B cell (primary cell): ENCODE data around the gene LARGE1. TPM values are rescaled to one million over a fixed set of nuclear protein-coding genes. Genes with fewer than 3 reads are reported as not detected.

Experiments used
- ATAC-seq: fragments of 200-7000 bp; cut with Tn5 transposase; one replicate; pipeline ENCODE4 v1.10.0; 2021; ENCODE audit warnings: low read depth, mild to moderate bottlenecking, moderate number of reproducible peaks, moderate library complexity
- CTCF ChIA-PET: fragments of 350-600 bp; sonication (Branson Sonifier 250); formaldehyde crosslinking; loops from one replicate; lab custom pipeline; 2021; ENCODE audit warnings: antibody characterized with exemption, inconsistent platforms; lab: Charles Lee
- POLR2A ChIA-PET: fragments of 350-600 bp; sonication (Branson Sonifier 250); formaldehyde crosslinking; loops from one replicate; lab custom pipeline; 2021; ENCODE audit warnings: antibody characterized with exemption; lab: Charles Lee
- DNase-seq: peaks from one replicate; pipeline ENCODE4 v3.0.0; 2013
- H2AFZ ChIP-seq: 2 replicates; pipeline ENCODE4 v1.6.1; 2012; ENCODE audit warnings: mild to moderate bottlenecking, low read depth, low read length; ENCODE audit not compliant: insufficient read depth, poor library complexity, severe bottlenecking
- H3K27ac ChIP-seq, 2 donors: 1 replicate in 1 of 2; 2 replicates in 1 of 2; pipeline ENCODE4 v1.5.1; 2012 to 2013; ENCODE audit warnings: low read length in 2 of 2, mild to moderate bottlenecking in 2 of 2, moderate library complexity in 1 of 2
- H3K27me3 ChIP-seq, 4 experiments: fragments of 200-600 bp in 1 of 4; sonication (generic) in 1 of 4; replicated peaks in 1 of 4; 1 replicate in 2 of 4; 2 replicates in 2 of 4; pipeline versions ENCODE4 v1.6.1 to v1.7.0; 2013 to 2016; ENCODE audit warnings: low read length in 3 of 4, mild to moderate bottlenecking in 2 of 4, mixed read lengths in 1 of 4, moderate library complexity in 1 of 4; ENCODE audit not compliant: insufficient read depth in 4 of 4, control insufficient read depth in 3 of 4; ENCODE audit errors: control extremely low read depth in 1 of 4
- H3K36me3 ChIP-seq, 2 experiments: replicated peaks in 1 of 2; 1 replicate in 1 of 2; 2 replicates in 1 of 2; pipeline versions ENCODE4 v1.6.1 to v1.7.1; 2013; ENCODE audit warnings: low read length in 1 of 2; ENCODE audit not compliant: insufficient read depth in 2 of 2, control insufficient read depth in 1 of 2; ENCODE audit errors: control extremely low read depth in 1 of 2, extremely low read depth in 1 of 2
- H3K4me1 ChIP-seq, 2 donors: fragments of 200-600 bp in 1 of 2; sonication (generic) in 1 of 2; 1 replicate in 1 of 2; 2 replicates in 1 of 2; pipeline versions ENCODE4 v1.5.1 to v1.6.1; 2013 to 2017; ENCODE audit warnings: low read length in 2 of 2; ENCODE audit not compliant: control insufficient read depth in 2 of 2, insufficient read depth in 2 of 2
- H3K4me2 ChIP-seq: replicated peaks from 2 replicates; pipeline ENCODE3; 2012; ENCODE audit warnings: mild to moderate bottlenecking, low read depth, low read length; ENCODE audit not compliant: poor library complexity, severe bottlenecking
- H3K4me3 ChIP-seq, 5 experiments: fragments of 200-600 bp in 1 of 5; sonication (generic) in 1 of 5; 1 replicate in 3 of 5; 2 replicates in 2 of 5; pipeline versions ENCODE4 v1.5.1 to v1.7.0; 2011 to 2016; ENCODE audit warnings: low read length in 4 of 5, mild to moderate bottlenecking in 4 of 5, low read depth in 2 of 5, control low read depth in 1 of 5, moderate library complexity in 1 of 5; ENCODE audit not compliant: insufficient read depth in 1 of 5; ENCODE audit errors: control extremely low read depth in 1 of 5, extremely low read depth in 1 of 5
- H3K79me2 ChIP-seq: fragments of 200-600 bp; sonication (generic); one replicate; pipeline ENCODE4 v1.6.0; 2016; ENCODE audit warnings: low read length; ENCODE audit not compliant: control insufficient read depth, insufficient read depth
- H3K9ac ChIP-seq: fragments of 200-600 bp; sonication (generic); 2 replicates; pipeline ENCODE4 v1.6.1; 2017; ENCODE audit warnings: mild to moderate bottlenecking, low read length, moderate library complexity
- H3K9me3 ChIP-seq, 3 donors: one replicate each; pipeline versions ENCODE4 v1.6.1 to v1.7.1; 2013; ENCODE audit warnings: low read length in 2 of 3; ENCODE audit not compliant: control insufficient read depth in 2 of 3, insufficient read depth in 1 of 3; ENCODE audit errors: control extremely low read depth in 1 of 3
- H4K20me1 ChIP-seq: 2 replicates; pipeline ENCODE4 v1.6.0; 2012; ENCODE audit warnings: mild to moderate bottlenecking, low read length; ENCODE audit not compliant: insufficient read depth, control insufficient read depth, poor library complexity, severe bottlenecking
- H3K27ac Mint-ChIP-seq: one replicate; pipeline ENCODE4 v1.8.0; 2021; ENCODE audit warnings: mixed read lengths
- H3K27me3 Mint-ChIP-seq: one replicate; pipeline ENCODE4 v1.8.0; 2021; ENCODE audit warnings: mixed read lengths
- H3K4me1 Mint-ChIP-seq: one replicate; pipeline ENCODE4 v1.8.0; 2021; ENCODE audit warnings: mixed read lengths
- H3K4me3 Mint-ChIP-seq: one replicate; pipeline ENCODE4 v1.8.0; 2021; ENCODE audit warnings: mixed read lengths
- H3K9me3 Mint-ChIP-seq: one replicate; pipeline ENCODE4 v1.8.0; 2022; ENCODE audit warnings: mixed read lengths; ENCODE audit not compliant: insufficient read depth
- CTCF ChIP-seq: fragments of 200-600 bp; IDR thresholded peaks from one replicate; pipeline ENCODE4 v1.8.0; 2022; ENCODE audit warnings: antibody characterized with exemption, mild to moderate bottlenecking
- EZH2 ChIP-seq: IDR thresholded peaks from 2 replicates; pipeline ENCODE4 v1.6.1; 2012; ENCODE audit warnings: borderline replicate concordance, low read depth, mild to moderate bottlenecking, moderate library complexity, low read length; ENCODE audit not compliant: insufficient read depth, poor library complexity, severe bottlenecking
- WGBS: methylation state at CpG from one replicate; pipeline ENCODE4 v1.1.5; 2013; ENCODE audit warnings: missing lambda C conversion rate; ENCODE audit not compliant: insufficient coverage; 5-methylcytosine and 5-hydroxymethylcytosine counted together
- intact Hi-C: fragments of 100-400 bp; cut with micrococcal nuclease; formaldehyde crosslinking; loops from one replicate; pipeline ENCODE4 v1.10.0; 2022
- polyA plus RNA-seq: library from polyadenylated mRNA; depleted of rRNA; stranded (reverse); fragments of >200 nt; gene quantifications from 2 replicates; pipeline ENCODE4 v1.2.3, GENCODE V29; 2012
- total RNA-seq, 2 donors: library from RNA; stranded (reverse); fragments of 120-200 nt in 1 of 2; gene quantifications; 1 replicate in 1 of 2; 2 replicates in 1 of 2; pipeline versions ENCODE4 v1.2.3 to v1.2.4, GENCODE V29; 2013 to 2022

The LARGE1 gene
- total and polyA plus RNA-seq, 2 donors (not counting 1 experiment from before 2014, with no cell fraction given) = 20.7 to 82.0 TPM

GRCh38 chr22:33952776-33953175 lies 32.5 kb upstream of the LARGE1 start:
- Histone ChIP-seq H3K4me1 (peaks cover 7 to 10% of the 10 kb centered on the region in 2 donors), H3K4me2 (no peak overlapping the region), H3K79me2 (no peaks in the 10 kb centered on the region), H2AFZ (no peak overlapping the region), H3K36me3 (no peaks in the 10 kb centered on the region), H3K9me3 (peaks cover 0 to 4% (median 0%) of the 10 kb centered on the region in 3 donors), H3K27ac (no peak overlapping the region), H3K27me3 (peaks cover 0 to 10% (median 4%) of the 10 kb centered on the region in 4 experiments), H4K20me1 (no peaks in the 10 kb centered on the region), H3K9ac (no peak overlapping the region), H3K4me3 (no peak overlapping the region)
- CTCF ChIA-PET = no interaction called here
- intact Hi-C loops = no loop called here
- Mint-ChIP-seq H3K27me3 (peaks cover 39% of the 10 kb centered on the region), H3K27ac (no peak overlapping the region), H3K4me1 (no peaks in the 10 kb centered on the region), H3K9me3 (no peaks in the 10 kb centered on the region), H3K4me3 (no peak overlapping the region)
- 80% methylated on average over 1 of the region's 4 CpGs for WGBS
- POLR2A ChIA-PET = no interaction called here
- TF ChIP-seq CTCF (no peak), EZH2 (no peak)
- ATAC-seq (no peak), DNase-seq (no peak)

GRCh38 chr22:33940741-33941140 lies 20.5 kb upstream of the LARGE1 start:
- no peak overlapping the region for H3K9ac ChIP-seq
- CTCF ChIA-PET = interaction anchor here (0.7 to 0.8 kb wide), 2 partner anchors 171 to 422 kb away, joined by 3 to 4 read pairs; no protein-coding TSS in a partner anchor
- peaks cover 0 to 3% (median 0%) of the 10 kb centered on the region in 3 donors for H3K9me3 ChIP-seq
- intact Hi-C loops = no loop called here
- no peak for DNase-seq
- no peaks in the 10 kb centered on the region for H3K4me1 ChIP-seq
- H3K36me3 ChIP-seq = no peaks in the 10 kb centered on the region
- Mint-ChIP-seq H3K4me3 (no peak overlapping the region), H3K4me1 (no peaks in the 10 kb centered on the region), H3K9me3 (peaks cover 6% of the 10 kb centered on the region), H3K27ac (no peak overlapping the region), H3K27me3 (peaks cover 40% of the 10 kb centered on the region)
- no peak overlapping the region for H2AFZ ChIP-seq
- H4K20me1 ChIP-seq = no peaks in the 10 kb centered on the region
- H3K79me2 ChIP-seq = no peaks in the 10 kb centered on the region
- 73% methylated on average over 3 of the region's 5 CpGs for WGBS
- POLR2A ChIA-PET = no interaction called here
- no peak for ATAC-seq
- no peak overlapping the region for H3K4me2 ChIP-seq
- no peak overlapping the region for H3K4me3 ChIP-seq
- H3K27ac ChIP-seq = no peak overlapping the region
- H3K27me3 ChIP-seq = no peaks in the 10 kb centered on the region
- TF ChIP-seq EZH2 (no peak), CTCF (no peak)
